ENCODE results near the gene DCDC1. TPM values are rescaled to one million over a fixed set of nuclear protein-coding genes. Genes with fewer than 3 reads are reported as not detected.
A peak's percentile ranks its signal among the peaks of the same experiment; 100 is the strongest.

The DCDC1 gene
- total and polyA plus RNA-seq, 4 donors, result 3.1 to 9.8 (median 5.8) TPM

DNA sequence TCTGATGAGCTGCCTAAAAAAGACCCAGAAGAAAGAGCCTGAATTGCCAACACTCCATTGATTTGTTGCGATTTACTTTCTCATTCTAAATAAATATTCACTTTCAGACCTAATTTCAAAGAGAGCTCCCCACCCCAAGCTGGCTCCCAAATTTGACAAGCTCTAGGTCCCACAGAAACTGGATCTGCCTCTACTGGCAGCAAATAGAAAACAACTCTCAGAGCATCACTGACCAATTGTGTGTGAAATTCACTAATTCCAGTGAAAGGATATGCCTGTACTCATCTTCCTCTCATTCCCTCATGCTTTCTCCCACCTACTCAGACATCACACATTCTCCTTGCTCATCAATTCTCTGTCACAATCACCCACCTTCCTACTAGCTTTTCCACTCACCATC lies 249.1 kb downstream of the DCDC1 start:
- Histone ChIP-seq H3K4me3 (ENCODE audit: low read depth, low read length) (no peak overlapping the region), H3K9me3 (ENCODE audit: control insufficient read depth, insufficient read depth, low read length) (no peaks in the 10 kb centered on the region), H3K36me3 (ENCODE audit: control insufficient read depth, insufficient read depth, low read length) (no peaks in the 10 kb centered on the region), H3K4me1 (ENCODE audit: control insufficient read depth, insufficient read depth, low read length) (no peaks in the 10 kb centered on the region), H3K27ac (ENCODE audit: low read depth, low read length) (no peak overlapping the region), H3K27me3 (ENCODE audit: control insufficient read depth, insufficient read depth, low read length) (no peaks in the 10 kb centered on the region)
- DNase-seq (ENCODE audit: low read depth in 4 of 6, low spot score in 6 of 6), result no peak
- WGBS (ENCODE audit: insufficient coverage), result 100% methylated on average over 1 of the region's 1 CpG

DNA sequence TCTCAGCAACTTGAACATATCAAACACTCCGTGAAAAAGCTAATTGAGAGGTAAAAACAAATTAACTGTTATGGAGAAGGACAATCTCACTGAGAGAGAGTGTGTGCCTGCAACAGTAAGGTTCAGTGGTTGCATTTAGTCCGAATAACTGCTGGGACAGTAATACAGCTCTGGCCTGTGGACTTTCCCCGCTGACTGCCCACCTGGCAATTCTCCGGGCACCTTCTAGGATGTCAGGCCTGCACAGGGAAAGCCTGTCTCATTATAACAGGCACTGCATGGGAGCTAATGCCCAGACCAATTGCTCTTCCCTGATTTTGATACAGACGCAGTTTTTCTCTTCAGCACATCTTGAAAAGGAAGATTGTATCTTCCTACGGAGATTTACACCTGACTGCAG lies 251.0 kb downstream of the DCDC1 start:
- WGBS (ENCODE audit: insufficient coverage), result 87% methylated on average over 4 of the region's 6 CpGs
- no peak for DNase-seq (ENCODE audit: low read depth in 4 of 6, low spot score in 6 of 6)
- H3K4me3 ChIP-seq (ENCODE audit: low read depth, low read length), result no peak overlapping the region

DNA sequence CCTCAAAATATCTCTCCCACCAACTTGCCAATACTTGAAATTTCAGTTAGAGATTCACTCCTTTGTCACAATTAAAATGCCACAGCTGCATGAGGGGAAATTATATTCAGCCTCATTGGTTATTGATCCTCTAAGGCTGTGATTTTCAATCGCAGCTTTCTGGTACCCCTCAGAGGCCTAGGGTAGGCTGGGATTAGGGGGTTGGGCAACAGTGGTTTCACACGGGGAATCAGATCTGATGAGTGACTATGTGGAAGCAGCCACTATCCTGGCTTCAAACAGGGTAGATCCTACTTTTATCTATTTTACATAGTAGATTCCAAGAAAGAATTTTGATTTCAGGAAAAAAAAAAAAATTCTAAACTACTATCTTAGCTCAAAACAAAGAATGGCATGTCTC lies 252.5 kb downstream of the DCDC1 start:
- H3K4me1 ChIP-seq (ENCODE audit: control insufficient read depth, insufficient read depth, low read length), result no peaks in the 10 kb centered on the region
- H3K27me3 ChIP-seq (ENCODE audit: control insufficient read depth, insufficient read depth, low read length), result no peaks in the 10 kb centered on the region
- H3K9me3 ChIP-seq (ENCODE audit: control insufficient read depth, insufficient read depth, low read length), result no peaks in the 10 kb centered on the region
- H3K27ac ChIP-seq (ENCODE audit: low read depth, low read length), result no peak overlapping the region
- H3K4me3 ChIP-seq (ENCODE audit: low read depth, low read length), result no peak overlapping the region
- DNase-seq (ENCODE audit: low read depth in 4 of 6, low spot score in 6 of 6), result no peak
- H3K36me3 ChIP-seq (ENCODE audit: control insufficient read depth, insufficient read depth, low read length), result no peaks in the 10 kb centered on the region
- WGBS (ENCODE audit: insufficient coverage), result 83% methylated on average over 1 of the region's 2 CpGs

More for the DNA sequence above, 251.0 kb downstream of the DCDC1 start:
- H3K4me1 ChIP-seq (ENCODE audit: control insufficient read depth, insufficient read depth, low read length), result no peaks in the 10 kb centered on the region
- no peaks in the 10 kb centered on the region for H3K27me3 ChIP-seq (ENCODE audit: control insufficient read depth, insufficient read depth, low read length)
- no peaks in the 10 kb centered on the region for H3K9me3 ChIP-seq (ENCODE audit: control insufficient read depth, insufficient read depth, low read length)
- no peaks in the 10 kb centered on the region for H3K36me3 ChIP-seq (ENCODE audit: control insufficient read depth, insufficient read depth, low read length)
- no peak overlapping the region for H3K27ac ChIP-seq (ENCODE audit: low read depth, low read length)

DNA sequence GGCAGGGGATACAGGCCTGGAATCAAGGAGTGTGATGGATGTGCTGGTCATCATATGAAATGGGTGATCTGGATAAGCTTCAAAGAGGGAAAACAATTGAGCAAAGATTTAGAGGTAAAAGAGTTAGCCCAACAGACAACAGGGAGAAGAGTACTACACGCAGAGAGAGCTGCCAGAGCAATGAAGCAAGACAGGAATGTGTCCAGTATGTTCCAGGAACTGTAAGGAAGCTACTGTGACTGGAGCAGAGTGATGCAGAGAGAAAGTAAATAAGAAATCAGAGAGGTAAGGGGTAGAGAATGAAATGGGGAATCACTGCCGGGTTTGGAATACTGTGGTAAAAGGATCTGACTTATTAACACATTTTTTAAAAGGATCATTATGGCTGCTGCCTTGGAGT lies 255.1 kb downstream of the DCDC1 start:
- WGBS (ENCODE audit: insufficient coverage), result 57% methylated on average over 1 of the region's 2 CpGs
- Histone ChIP-seq H3K4me1 (ENCODE audit: control insufficient read depth, insufficient read depth, low read length) (no peaks in the 10 kb centered on the region), H3K27ac (ENCODE audit: low read depth, low read length) (no peak overlapping the region), H3K36me3 (ENCODE audit: control insufficient read depth, insufficient read depth, low read length) (no peaks in the 10 kb centered on the region), H3K9me3 (ENCODE audit: control insufficient read depth, insufficient read depth, low read length) (no peaks in the 10 kb centered on the region), H3K27me3 (ENCODE audit: control insufficient read depth, insufficient read depth, low read length) (no peaks in the 10 kb centered on the region), H3K4me3 (ENCODE audit: low read depth, low read length) (no peak overlapping the region)
- DNase-seq (ENCODE audit: low read depth in 4 of 6, low spot score in 6 of 6), result no peak

DNA sequence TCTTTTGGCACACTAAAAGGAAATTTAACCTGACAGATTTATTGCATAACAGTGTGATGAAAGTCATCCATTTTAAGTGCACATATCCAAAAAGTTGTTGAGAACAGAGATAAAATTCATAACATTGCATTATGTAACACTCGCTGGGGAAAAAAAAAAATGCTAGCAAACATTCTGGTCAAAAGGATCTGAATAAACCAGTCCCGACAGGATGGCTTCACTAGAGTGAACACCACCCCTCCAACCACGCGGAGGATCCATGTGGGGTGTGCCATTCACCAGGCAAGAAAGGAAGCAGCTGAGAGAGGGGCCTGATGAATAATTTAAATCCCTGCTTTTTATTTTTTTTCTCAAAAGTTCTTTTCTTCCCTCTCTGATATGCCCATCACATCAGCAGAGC lies 258.7 kb downstream of the DCDC1 start:
- H3K27ac ChIP-seq (ENCODE audit: low read depth, low read length), result no peak overlapping the region
- no peaks in the 10 kb centered on the region for H3K4me1 ChIP-seq (ENCODE audit: control insufficient read depth, insufficient read depth, low read length)
- no peak overlapping the region for H3K4me3 ChIP-seq (ENCODE audit: low read depth, low read length)
- no CpG with 5 or more reads among the region's 4 CpGs for WGBS (ENCODE audit: insufficient coverage)
- H3K9me3 ChIP-seq (ENCODE audit: control insufficient read depth, insufficient read depth, low read length), result no peaks in the 10 kb centered on the region
- no peaks in the 10 kb centered on the region for H3K27me3 ChIP-seq (ENCODE audit: control insufficient read depth, insufficient read depth, low read length)
- H3K36me3 ChIP-seq (ENCODE audit: control insufficient read depth, insufficient read depth, low read length), result no peaks in the 10 kb centered on the region
- peak in 1 of 6 donors; percentile 25 for DNase-seq (ENCODE audit: low read depth in 4 of 6, low spot score in 6 of 6)

DNA sequence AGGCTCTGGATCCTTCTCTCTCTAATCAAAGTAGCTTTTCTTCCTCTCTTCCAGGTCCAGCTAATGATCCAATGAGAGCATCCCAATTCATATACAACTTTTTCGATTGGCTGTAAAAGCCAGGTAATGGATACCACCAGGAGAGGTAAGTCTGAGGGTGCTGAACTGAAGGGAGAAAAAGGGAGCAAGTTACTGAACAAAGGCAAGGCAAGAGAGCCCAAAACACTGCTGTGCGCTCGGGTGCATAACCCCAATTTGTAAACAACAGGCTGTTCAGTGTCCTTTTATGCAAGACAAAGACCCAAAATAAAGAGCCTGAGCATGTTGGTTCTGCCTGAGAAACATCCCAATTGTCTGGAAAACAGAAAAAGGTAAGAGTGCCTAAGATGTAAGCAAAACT lies 260.1 kb downstream of the DCDC1 start:
- H3K4me1 ChIP-seq (ENCODE audit: control insufficient read depth, insufficient read depth, low read length), result no peaks in the 10 kb centered on the region
- DNase-seq (ENCODE audit: low read depth in 4 of 6, low spot score in 6 of 6), result no peak
- 70% methylated on average over 2 of the region's 3 CpGs for WGBS (ENCODE audit: insufficient coverage)
- no peak overlapping the region for H3K4me3 ChIP-seq (ENCODE audit: low read depth, low read length)
- H3K27ac ChIP-seq (ENCODE audit: low read depth, low read length), result no peak overlapping the region
- H3K9me3 ChIP-seq (ENCODE audit: control insufficient read depth, insufficient read depth, low read length), result no peaks in the 10 kb centered on the region
- H3K36me3 ChIP-seq (ENCODE audit: control insufficient read depth, insufficient read depth, low read length), result no peaks in the 10 kb centered on the region
- no peaks in the 10 kb centered on the region for H3K27me3 ChIP-seq (ENCODE audit: control insufficient read depth, insufficient read depth, low read length)

DNA sequence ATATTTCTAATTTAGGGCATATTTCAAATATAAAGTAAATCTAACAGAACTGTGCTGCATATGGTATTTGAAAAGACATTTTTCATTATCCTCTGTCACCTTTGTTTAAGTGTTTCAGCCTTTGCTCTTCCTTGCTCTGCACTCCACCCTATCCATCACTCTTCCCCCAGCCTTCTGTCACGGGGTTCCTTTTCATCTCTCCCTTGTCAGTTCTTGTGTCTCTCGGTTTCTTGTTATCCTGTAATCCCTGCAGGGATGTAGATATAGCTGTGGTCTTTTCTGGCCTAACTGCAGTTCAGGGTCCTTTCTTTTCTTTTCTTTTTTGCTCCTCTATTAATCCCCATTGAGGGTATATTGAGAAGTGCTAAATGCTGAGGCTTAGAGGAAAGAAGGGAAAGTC lies 261.9 kb downstream of the DCDC1 start:
- H3K36me3 ChIP-seq (ENCODE audit: control insufficient read depth, insufficient read depth, low read length), result no peaks in the 10 kb centered on the region
- DNase-seq (ENCODE audit: low read depth in 4 of 6, low spot score in 6 of 6), result no peak
- no peak overlapping the region for H3K27ac ChIP-seq (ENCODE audit: low read depth, low read length)
- H3K4me1 ChIP-seq (ENCODE audit: control insufficient read depth, insufficient read depth, low read length), result no peaks in the 10 kb centered on the region
- no peaks in the 10 kb centered on the region for H3K9me3 ChIP-seq (ENCODE audit: control insufficient read depth, insufficient read depth, low read length)
- H3K27me3 ChIP-seq (ENCODE audit: control insufficient read depth, insufficient read depth, low read length), result no peaks in the 10 kb centered on the region
- H3K4me3 ChIP-seq (ENCODE audit: low read depth, low read length), result no peak overlapping the region
- no CpG with 5 or more reads among the region's 2 CpGs for WGBS (ENCODE audit: insufficient coverage)

DNA sequence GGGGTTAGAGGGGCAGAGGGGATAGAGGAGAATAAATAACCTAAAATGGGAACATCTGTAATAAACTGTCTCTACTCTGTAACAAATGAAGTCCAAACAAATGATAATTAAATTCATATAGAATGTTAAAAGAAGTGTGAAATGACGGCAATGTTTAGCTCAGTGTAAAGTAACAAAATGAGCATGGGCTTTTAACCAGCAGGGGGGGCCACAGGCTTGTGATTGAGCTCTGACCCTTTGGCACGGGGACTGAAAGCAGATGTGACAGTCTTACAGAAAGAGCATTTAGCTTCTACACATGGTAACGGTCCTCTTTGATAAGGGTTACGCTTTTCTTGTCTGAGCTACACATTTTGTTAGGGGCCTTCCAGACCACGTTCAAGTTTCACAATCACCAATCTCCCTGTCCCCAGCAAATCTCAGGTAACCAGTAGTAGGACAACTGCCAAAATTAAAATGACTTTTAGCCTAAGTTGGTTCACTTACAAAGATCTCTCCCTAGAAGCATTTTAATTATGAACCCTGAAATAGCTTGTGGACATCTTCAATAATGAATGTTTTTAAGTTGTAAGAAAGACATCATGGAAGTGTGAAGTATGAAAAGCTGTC lies 262.5 kb downstream of the DCDC1 start:
- Histone ChIP-seq H3K27ac (ENCODE audit: low read depth, low read length) (no peak overlapping the region), H3K4me3 (ENCODE audit: low read depth, low read length) (no peak overlapping the region), H3K36me3 (ENCODE audit: control insufficient read depth, insufficient read depth, low read length) (no peaks in the 10 kb centered on the region), H3K4me1 (ENCODE audit: control insufficient read depth, insufficient read depth, low read length) (no peaks in the 10 kb centered on the region), H3K9me3 (ENCODE audit: control insufficient read depth, insufficient read depth, low read length) (no peaks in the 10 kb centered on the region), H3K27me3 (ENCODE audit: control insufficient read depth, insufficient read depth, low read length) (no peaks in the 10 kb centered on the region)
- WGBS (ENCODE audit: insufficient coverage), result 28% methylated on average over 4 of the region's 5 CpGs
- DNase-seq (ENCODE audit: low read depth in 4 of 6, low spot score in 6 of 6), result peak; percentile 35 to 92 (median 49)

DNA sequence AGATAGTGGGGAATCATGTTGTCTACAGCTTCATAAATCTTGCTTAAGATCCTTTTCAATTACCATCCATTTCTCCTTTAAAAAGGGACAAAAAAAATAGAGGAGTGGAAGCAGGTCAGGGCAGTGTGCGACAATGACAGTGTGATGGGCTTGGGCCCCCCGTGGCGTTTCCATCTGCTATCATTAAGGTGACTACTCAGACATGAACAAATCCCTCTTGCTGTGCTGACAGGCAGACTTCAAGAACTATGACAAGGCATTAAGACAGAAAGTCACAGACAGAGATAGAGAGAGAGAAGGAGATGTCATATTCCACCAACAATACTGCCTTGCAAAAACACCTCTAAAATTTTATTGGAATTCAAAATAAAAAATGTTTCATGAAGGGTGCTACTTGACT lies 263.2 kb downstream of the DCDC1 start:
- WGBS (ENCODE audit: insufficient coverage), result no CpG with 5 or more reads among the region's 3 CpGs
- Histone ChIP-seq H3K36me3 (ENCODE audit: control insufficient read depth, insufficient read depth, low read length) (no peaks in the 10 kb centered on the region), H3K9me3 (ENCODE audit: control insufficient read depth, insufficient read depth, low read length) (no peaks in the 10 kb centered on the region), H3K4me1 (ENCODE audit: control insufficient read depth, insufficient read depth, low read length) (no peaks in the 10 kb centered on the region), H3K27me3 (ENCODE audit: control insufficient read depth, insufficient read depth, low read length) (no peaks in the 10 kb centered on the region), H3K27ac (ENCODE audit: low read depth, low read length) (no peak overlapping the region), H3K4me3 (ENCODE audit: low read depth, low read length) (no peak overlapping the region)
- peak in 1 of 6 donors; percentile 59 for DNase-seq (ENCODE audit: low read depth in 4 of 6, low spot score in 6 of 6)

DNA sequence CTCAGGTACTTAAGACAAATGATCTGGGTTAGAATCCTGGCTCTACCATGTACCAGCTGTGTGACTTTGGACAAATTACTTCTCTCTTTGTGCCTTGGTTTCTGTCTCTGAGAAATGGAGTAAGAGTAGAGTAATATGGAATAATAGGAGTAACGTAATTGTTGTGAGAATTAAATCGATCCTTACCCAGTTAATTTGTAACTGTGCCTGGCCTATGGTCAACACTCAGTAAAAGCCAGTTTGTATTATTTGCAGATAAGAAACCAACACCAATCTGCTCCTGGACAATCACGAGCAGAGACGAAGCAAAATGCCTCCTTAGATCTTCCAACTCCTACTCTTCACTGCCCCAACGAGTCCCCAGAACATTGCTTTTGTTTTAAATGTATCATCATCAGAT lies 266.7 kb downstream of the DCDC1 start:
- Histone ChIP-seq H3K4me1 (ENCODE audit: control insufficient read depth, insufficient read depth, low read length) (no peaks in the 10 kb centered on the region), H3K4me3 (ENCODE audit: low read depth, low read length) (no peak overlapping the region), H3K27me3 (ENCODE audit: control insufficient read depth, insufficient read depth, low read length) (no peaks in the 10 kb centered on the region), H3K36me3 (ENCODE audit: control insufficient read depth, insufficient read depth, low read length) (no peaks in the 10 kb centered on the region), H3K27ac (ENCODE audit: low read depth, low read length) (no peak overlapping the region), H3K9me3 (ENCODE audit: control insufficient read depth, insufficient read depth, low read length) (no peaks in the 10 kb centered on the region)
- WGBS (ENCODE audit: insufficient coverage), result no CpG with 5 or more reads among the region's 5 CpGs
- no peak for DNase-seq (ENCODE audit: low read depth in 4 of 6, low spot score in 6 of 6)
